Measurements from ENCODE around the gene SGMS1.

DNA sequence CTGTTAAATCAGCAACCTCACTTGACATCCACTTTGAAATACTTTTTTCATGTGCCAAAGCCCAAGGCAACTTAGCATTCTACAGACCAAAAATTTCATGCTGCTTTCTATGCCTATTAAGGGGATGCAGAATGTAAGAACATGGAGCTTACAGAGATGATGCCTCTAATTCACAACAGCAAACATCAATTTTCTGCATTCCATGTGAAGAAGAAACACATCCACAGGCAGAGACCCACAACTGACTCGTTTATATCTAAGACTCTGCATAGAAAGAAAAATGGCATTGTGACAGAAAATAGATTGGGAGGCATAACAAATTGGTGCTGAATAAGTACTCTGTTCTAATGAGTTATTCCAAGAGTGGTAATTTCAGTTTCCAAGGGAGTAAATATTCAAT, 107.6 kb downstream of the SGMS1 start:
- TF ChIP-seq POLR2A (IDR thresholded peaks at IDR 0.05): no peak
- no peak for TF ChIP-seq CTCF (IDR thresholded peaks at IDR 0.05)
- no peak for TF ChIP-seq EP300 (IDR thresholded peaks at IDR 0.05)
